OCI-LY1 (cell line): Measurements from ENCODE around the gene ZNF132.

Source experiments
- CTCF ChIP-seq: fragments of 200-600 bp; sonication (generic), shearing (Covaris generic); IDR thresholded peaks from 2 replicates; pipeline ENCODE4 v1.5.1; 2017; ENCODE audit warnings: mild to moderate bottlenecking, antibody characterized with exemption, low read length, moderate library complexity, mixed read lengths
- EZH2 ChIP-seq: fragments of 200-600 bp; sonication (generic), shearing (Covaris generic); IDR thresholded peaks from 2 replicates; pipeline ENCODE4 v1.8.0; 2017; ENCODE audit warnings: borderline replicate concordance, mixed run types, mild to moderate bottlenecking, antibody characterized with exemption, low read length, moderate library complexity, mixed read lengths

GRCh38 chr19:58482372-58482771 is 42.4 kb upstream of the ZNF132 start:
- TF ChIP-seq CTCF (no peak), EZH2 (no peak)
